GM21737 (cell line): ENCODE measurements around the gene CTSF.
A peak's percentile ranks its signal among the peaks of the same experiment; 100 is the strongest.
"Not testable (repeated sequence)": the region's sequence is repeated elsewhere in the genome, so short reads cannot be mapped to it uniquely, and the experiment has no call there.

Experiments
- ATAC-seq: cut with Tn5 transposase; IDR thresholded peaks from one replicate; pipeline ENCODE4 v1.9.1; 2021; ENCODE audit warnings: mild to moderate bottlenecking, moderate library complexity; ENCODE audit not compliant: unreplicated experiment

Gene CTSF

GRCh38 chr11:66559866-66560676 is 8.3 kb downstream of the CTSF start:
- no peak for ATAC-seq

GRCh38 chr11:66559142-66559865 is 9.1 kb downstream of the CTSF start:
- ATAC-seq = no peak

- no peak for ATAC-seq
These were observed 10.6 kb downstream of the CTSF start for GRCh38 chr11:66557733-66558326.

GRCh38 chr11:66556086-66556485 is 12.3 kb downstream of the CTSF start:
- ATAC-seq = no peak

GRCh38 chr11:66555416-66555815 is 13.0 kb downstream of the CTSF start:
- no peak for ATAC-seq

- no peak for ATAC-seq
These were observed 13.8 kb downstream of the CTSF start for GRCh38 chr11:66554602-66555001.

- no peak for ATAC-seq
These were observed 17.5 kb downstream of the CTSF start for GRCh38 chr11:66550887-66551286.

GRCh38 chr11:66549696-66550095 is 18.7 kb downstream of the CTSF start:
- no peak for ATAC-seq

- ATAC-seq = no peak
These were observed 19.4 kb downstream of the CTSF start for GRCh38 chr11:66548774-66549630.

GRCh38 chr11:66548041-66548440 is 20.4 kb downstream of the CTSF start:
- no peak for ATAC-seq

GRCh38 chr11:66547662-66548009 is 20.8 kb downstream of the CTSF start:
- ATAC-seq = no peak

GRCh38 chr11:66546966-66547661 is 21.3 kb downstream of the CTSF start:
- ATAC-seq = no peak

GRCh38 chr11:66546368-66546965 is 21.9 kb downstream of the CTSF start, which contains the start of gene ACTN3:
Gene ACTN3 (plus strand): TSS chr11:66546903. CDS start chr11:66546938, 35 bp downstream.
- no peak for ATAC-seq

GRCh38 chr11:66545701-66546367 is 22.6 kb downstream of the CTSF start, which contains the start of gene ZDHHC24:
Gene ZDHHC24 (minus strand): TSS chr11:66546048. CDS start chr11:66546003, 45 bp downstream.
- ATAC-seq = peak; percentile 80

- not testable (repeated sequence) for ATAC-seq
These were observed 23.5 kb downstream of the CTSF start for GRCh38 chr11:66544952-66545351.

GRCh38 chr11:66543263-66544107 is 24.9 kb downstream of the CTSF start:
- no peak for ATAC-seq

GRCh38 chr11:66542362-66542761 is 26.0 kb downstream of the CTSF start:
- no peak for ATAC-seq

GRCh38 chr11:66541892-66542291 is 26.5 kb downstream of the CTSF start:
- no peak for ATAC-seq
